ENCODE data around the gene ATP11B.

- no peak for TF ChIP-seq POLR2AphosphoS5 (IDR thresholded peaks at IDR 0.05; ENCODE audit: low read depth, low read length)
- TF ChIP-seq POLR2A (IDR thresholded peaks at IDR 0.05; ENCODE audit: low read depth, low read length) = no peak
- TF ChIP-seq TAF1 (IDR thresholded peaks at IDR 0.05; ENCODE audit: low read depth, low read length) = no peak
Observed at GRCh38 chr3:182769673-182770072, 23.6 kb upstream of the ATP11B start.

Measured in GM12891 (cell line).